GM12874 (cell line): ENCODE data around the gene ADCY1.

ENCODE experiments used
- TF ChIP-seq, protein P1 (sequence below): IDR thresholded peaks from 2 replicates; pipeline ENCODE4 v1.5.1; 2011; ENCODE audit warnings: low read depth, mild to moderate bottlenecking, control low read depth, low read length, moderate library complexity; ENCODE audit not compliant: insufficient read depth

Gene ADCY1

DNA sequence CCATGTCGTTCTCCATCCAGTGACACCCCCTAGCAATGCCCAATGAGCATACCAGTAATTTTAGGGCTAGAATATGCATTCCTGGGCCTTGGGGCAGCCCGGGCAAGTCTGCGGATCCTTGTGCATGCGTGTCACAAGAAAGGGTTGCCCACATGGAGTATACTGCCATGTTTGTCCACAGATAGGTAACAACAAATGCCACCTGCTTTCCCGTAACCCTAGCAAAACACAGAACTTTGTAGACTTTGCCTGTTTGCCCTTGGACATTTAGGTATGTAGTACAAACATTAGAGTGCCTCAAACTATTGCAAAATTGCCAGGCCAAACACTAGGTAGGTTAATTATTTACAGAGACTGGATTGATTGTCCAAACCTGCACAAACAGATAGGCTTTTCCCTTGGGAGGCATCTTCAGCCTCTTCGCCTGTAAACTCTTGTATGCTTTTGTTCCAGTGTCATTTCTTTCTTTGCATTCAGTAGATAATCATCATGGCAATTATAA, 117.0 kb downstream of the ADCY1 start:
- TF ChIP-seq, protein P1, sequence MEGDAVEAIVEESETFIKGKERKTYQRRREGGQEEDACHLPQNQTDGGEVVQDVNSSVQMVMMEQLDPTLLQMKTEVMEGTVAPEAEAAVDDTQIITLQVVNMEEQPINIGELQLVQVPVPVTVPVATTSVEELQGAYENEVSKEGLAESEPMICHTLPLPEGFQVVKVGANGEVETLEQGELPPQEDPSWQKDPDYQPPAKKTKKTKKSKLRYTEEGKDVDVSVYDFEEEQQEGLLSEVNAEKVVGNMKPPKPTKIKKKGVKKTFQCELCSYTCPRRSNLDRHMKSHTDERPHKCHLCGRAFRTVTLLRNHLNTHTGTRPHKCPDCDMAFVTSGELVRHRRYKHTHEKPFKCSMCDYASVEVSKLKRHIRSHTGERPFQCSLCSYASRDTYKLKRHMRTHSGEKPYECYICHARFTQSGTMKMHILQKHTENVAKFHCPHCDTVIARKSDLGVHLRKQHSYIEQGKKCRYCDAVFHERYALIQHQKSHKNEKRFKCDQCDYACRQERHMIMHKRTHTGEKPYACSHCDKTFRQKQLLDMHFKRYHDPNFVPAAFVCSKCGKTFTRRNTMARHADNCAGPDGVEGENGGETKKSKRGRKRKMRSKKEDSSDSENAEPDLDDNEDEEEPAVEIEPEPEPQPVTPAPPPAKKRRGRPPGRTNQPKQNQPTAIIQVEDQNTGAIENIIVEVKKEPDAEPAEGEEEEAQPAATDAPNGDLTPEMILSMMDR: no peak

DNA sequence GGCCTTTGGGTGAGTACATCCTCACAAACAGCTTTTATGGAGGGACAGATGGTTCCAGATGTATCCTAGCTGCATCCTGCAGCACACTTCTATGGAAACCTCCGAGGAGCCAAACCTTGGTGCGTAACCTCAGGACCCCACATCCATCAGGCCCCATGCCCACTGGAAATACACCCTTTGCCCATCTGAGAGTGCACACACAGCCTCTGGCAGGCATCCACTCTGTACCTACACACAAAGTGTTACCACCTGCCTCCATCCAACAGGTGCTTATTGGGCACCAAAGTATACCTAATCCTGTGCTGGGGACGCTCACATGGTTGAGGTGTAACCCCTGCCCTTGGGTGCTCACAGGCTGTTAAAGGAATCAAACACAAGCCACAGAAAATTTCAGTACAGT, 117.9 kb downstream of the ADCY1 start:
- TF ChIP-seq, protein P1: no peak

DNA sequence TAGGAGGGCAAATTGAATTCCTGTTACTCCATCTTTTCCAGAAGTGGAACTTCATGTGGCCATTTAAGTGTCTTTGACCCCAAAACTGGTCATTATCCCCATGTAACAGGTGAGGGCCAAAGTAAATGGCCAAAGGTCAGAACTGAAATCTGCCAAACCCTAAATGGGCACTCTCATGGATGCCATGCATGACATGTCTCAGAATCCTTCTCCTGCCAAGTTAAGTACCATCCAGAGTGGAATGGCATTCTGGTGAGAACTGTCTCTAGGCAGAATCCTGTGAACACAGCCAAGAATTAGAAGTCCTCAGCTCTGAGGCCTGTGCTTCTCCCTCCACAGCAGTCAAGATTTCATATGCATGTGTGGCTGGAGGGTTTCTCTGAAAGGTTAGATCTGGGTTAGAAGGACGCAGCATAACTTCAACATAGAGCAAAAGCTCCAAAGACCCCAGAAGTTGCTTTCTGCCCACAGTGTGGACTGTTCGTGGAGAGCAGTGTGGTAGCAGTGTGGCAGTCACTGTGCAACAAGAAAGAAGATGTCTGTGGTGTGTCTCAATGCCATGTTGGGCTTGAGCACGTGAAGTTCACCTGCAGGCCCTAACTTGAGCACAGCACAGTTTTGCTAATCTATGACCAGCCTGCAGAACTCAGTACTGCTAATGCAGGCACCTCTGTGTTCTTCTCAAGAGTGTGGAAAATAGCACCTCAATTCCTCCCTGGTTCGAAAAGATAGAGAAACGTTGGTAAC, 121.3 kb downstream of the ADCY1 start:
- TF ChIP-seq, protein P1: no peak

DNA sequence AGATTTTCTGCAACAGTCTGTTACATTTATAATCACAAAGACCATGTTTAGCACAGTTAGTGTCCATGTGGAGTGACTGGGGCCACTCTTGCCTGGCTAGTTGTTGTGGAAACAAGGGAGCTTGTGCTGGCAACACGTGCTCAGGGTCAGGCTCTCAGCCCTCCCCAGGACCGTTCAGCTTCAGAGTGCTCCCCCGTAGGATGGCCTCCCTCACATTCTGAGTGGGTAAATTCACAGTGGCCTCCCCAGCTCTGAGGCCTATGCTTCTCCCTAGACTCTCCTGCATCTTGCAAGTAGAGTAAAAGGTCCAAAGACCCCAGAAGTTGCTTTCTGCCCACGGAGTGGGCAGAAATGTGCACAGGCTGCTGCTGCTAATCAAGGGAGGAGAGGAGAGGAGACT, 122.3 kb downstream of the ADCY1 start:
- TF ChIP-seq, protein P1: no peak

DNA sequence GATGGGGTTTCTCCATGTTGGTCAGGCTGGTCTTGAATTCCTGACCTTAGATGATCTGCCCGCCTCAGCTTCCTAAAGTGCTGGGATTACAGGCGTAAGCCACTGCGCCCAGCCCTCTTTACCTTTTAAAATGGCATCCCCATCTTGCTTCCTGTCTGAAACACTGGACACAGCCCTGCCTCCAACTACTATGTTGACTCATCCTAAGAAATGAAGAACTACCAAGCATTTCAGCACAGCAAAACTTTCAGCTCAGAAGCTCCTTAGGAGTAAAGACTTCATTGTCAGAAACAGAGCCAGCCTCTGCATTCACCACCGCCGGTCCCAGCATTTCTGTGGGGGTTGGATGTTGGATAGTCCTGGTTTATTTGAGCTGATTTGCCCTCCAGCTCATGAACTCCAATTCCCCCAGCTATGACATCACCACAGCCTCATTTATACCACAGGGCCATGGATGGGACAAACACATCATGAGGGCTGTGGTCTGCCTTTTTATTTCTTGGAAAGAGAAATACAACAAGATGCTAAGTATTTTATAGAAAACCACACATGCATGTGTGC, 123.5 kb downstream of the ADCY1 start:
- TF ChIP-seq, protein P1: no peak

DNA sequence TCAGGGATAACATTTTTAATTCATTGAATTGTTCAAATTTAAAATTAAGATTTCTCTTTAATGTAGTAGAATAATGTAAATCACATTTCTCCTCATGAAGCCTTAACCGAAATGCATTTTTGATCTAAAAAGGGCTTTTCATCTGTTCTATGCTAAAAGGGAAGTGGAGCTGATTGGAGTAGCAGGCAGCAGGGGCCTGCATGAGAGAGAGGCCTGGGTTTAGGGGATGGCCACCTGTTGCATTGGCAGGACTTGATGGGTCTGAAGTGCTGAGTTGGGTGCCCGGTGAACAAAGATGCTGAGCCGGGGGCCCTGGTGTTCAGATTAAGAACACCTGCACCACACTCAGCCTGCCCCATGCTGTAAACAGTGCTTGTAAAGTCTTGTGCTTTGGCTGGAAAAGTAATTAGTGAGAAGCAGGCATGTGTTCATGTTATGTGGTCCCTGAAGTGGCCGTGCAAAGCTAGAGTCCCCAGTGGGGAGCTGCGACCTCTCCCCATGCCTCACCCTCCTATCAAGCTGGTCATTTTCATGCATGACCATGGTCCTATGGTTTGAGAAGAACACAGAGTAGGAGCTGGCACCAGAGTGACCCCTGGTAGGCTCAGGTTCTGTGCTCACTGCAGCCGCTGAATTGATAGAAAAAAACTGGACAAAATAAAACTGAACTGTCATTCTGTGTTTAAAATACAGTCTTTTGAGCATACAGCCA, 124.3 kb downstream of the ADCY1 start:
- TF ChIP-seq, protein P1: no peak

DNA sequence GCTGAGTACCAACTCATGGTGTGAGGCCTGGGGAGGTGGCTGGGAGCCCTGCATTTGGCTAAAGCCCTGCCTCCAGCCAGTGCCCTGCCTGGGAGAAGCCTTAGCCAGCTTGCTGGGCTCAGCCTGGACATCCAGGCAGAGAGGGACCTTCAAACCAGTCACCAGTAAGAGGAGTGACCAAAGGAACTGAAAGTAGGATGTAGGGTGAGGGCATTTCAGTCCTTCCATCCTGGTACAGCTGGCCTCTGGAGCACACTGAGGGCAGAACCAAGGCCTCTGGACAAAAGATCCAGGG, 124.8 kb downstream of the ADCY1 start:
- TF ChIP-seq, protein P1: no peak
